Subcutaneous adipose tissue (tissue), 4 donors: ENCODE results near the gene PHC3. TPM values are rescaled to one million over a fixed set of nuclear protein-coding genes. Genes with fewer than 3 reads are reported as not detected.

Experiments
- CTCF ChIP-seq: fragments of 450-650 bp; IDR thresholded peaks from one replicate; pipeline ENCODE4 v1.5.1; 2016; ENCODE audit warnings: low read depth, mild to moderate bottlenecking, control low read depth, antibody characterized with exemption, moderate library complexity
- total RNA-seq, 4 donors: library from RNA; depleted of rRNA; stranded (reverse); fragments of >200 nt; gene quantifications; one replicate each; pipeline ENCODE4 v1.1.0, GENCODE V29; 2016

The PHC3 gene
- total RNA-seq, 4 donors from 2014 or later: 57.1 to 89.7 (median 62.1) TPM

- no peak for TF ChIP-seq CTCF
Measured at GRCh38 chr3:170075441-170076091, 106.0 kb downstream of the PHC3 start.

GRCh38 chr3:170064108-170064507 is 117.4 kb downstream of the PHC3 start:
- TF ChIP-seq CTCF: no peak

- TF ChIP-seq CTCF: no peak
Measured at GRCh38 chr3:170063691-170064090, 117.8 kb downstream of the PHC3 start.

- TF ChIP-seq CTCF: no peak
Measured at GRCh38 chr3:170062769-170063168, 118.8 kb downstream of the PHC3 start.

GRCh38 chr3:170062068-170062467 is 119.5 kb downstream of the PHC3 start:
- TF ChIP-seq CTCF: no peak

- no peak for TF ChIP-seq CTCF
Measured at GRCh38 chr3:170059447-170059846, 122.1 kb downstream of the PHC3 start.

- TF ChIP-seq CTCF: no peak
Measured at GRCh38 chr3:170058127-170058526, 123.4 kb downstream of the PHC3 start.
